OCI-LY7 (cell line): ENCODE results near the gene CRYBA4. TPM values are rescaled to one million over a fixed set of nuclear protein-coding genes. Genes with fewer than 3 reads are reported as not detected.

ENCODE experiments used
- BruUV-seq: library from RNA; stranded (reverse); fragments of 400-500 nt; replicated peaks from 2 replicates; lab custom pipeline; 2021; lab: Mats Ljungman, UMichigan
- CTCF ChIA-PET: fragments of 300-600 bp; sonication (Branson Sonifier 250); formaldehyde crosslinking; loops from one replicate; lab custom pipeline; 2022; ENCODE audit warnings: antibody characterized with exemption; ENCODE audit not compliant: unreplicated experiment; lab: Charles Lee
- POLR2A ChIA-PET: fragments of 300-600 bp; sonication (Branson Sonifier 250); formaldehyde crosslinking; loops from one replicate; lab custom pipeline; 2022; ENCODE audit warnings: antibody characterized with exemption; lab: Charles Lee
- DNase-seq: peaks from one replicate; pipeline ENCODE4 v3.0.0-alpha.2; 2015; ENCODE audit warnings: low spot score
- H2AFZ ChIP-seq: fragments of 200-600 bp; sonication (generic), shearing (Covaris generic); 2 replicates; pipeline ENCODE4 v1.6.1; 2014; ENCODE audit warnings: mild to moderate bottlenecking, antibody characterized with exemption, low read length, moderate library complexity
- H3K27ac ChIP-seq: fragments of 200-600 bp; sonication (generic); 2 replicates; pipeline ENCODE4 v1.5.1; 2014; ENCODE audit warnings: mixed run types, low read depth, mild to moderate bottlenecking, moderate library complexity, low read length, inconsistent platforms; ENCODE audit not compliant: poor library complexity, severe bottlenecking
- H3K36me3 ChIP-seq: fragments of 200-600 bp; sonication (generic); 2 replicates; pipeline ENCODE4 v1.6.1; 2014; ENCODE audit warnings: mild to moderate bottlenecking, antibody characterized with exemption, low read length, moderate library complexity, mixed read lengths; ENCODE audit not compliant: insufficient read depth
- H3K4me1 ChIP-seq: fragments of 200-600 bp; sonication (generic); 2 replicates; pipeline ENCODE4 v1.5.1; 2014; ENCODE audit warnings: mild to moderate bottlenecking, low read length; ENCODE audit not compliant: insufficient read depth, poor library complexity, severe bottlenecking
- H3K4me2 ChIP-seq: fragments of 200-600 bp; sonication (generic); 2 replicates; pipeline ENCODE4 v1.6.1; 2014; ENCODE audit warnings: mild to moderate bottlenecking, low read length
- H3K4me3 ChIP-seq: fragments of 200-600 bp; sonication (generic); 2 replicates; pipeline ENCODE4 v1.5.1; 2014; ENCODE audit warnings: mild to moderate bottlenecking, low read depth, low read length; ENCODE audit not compliant: poor library complexity, severe bottlenecking
- H3K79me2 ChIP-seq: fragments of 200-600 bp; sonication (generic); 2 replicates; pipeline ENCODE4 v1.6.1; 2016; ENCODE audit warnings: low read depth, mild to moderate bottlenecking, low read length, moderate library complexity, mixed read lengths; ENCODE audit not compliant: insufficient read depth
- H3K9me2 ChIP-seq: fragments of 200-600 bp; sonication (generic); 2 replicates; pipeline ENCODE4 v1.6.1; 2016; ENCODE audit warnings: mild to moderate bottlenecking, low read length, mixed read lengths; ENCODE audit not compliant: insufficient read depth
- H3K9me3 ChIP-seq: fragments of 200-600 bp; sonication (generic); 2 replicates; pipeline ENCODE4 v1.6.1; 2014; ENCODE audit warnings: mild to moderate bottlenecking, mixed run types, low read length, mixed read lengths
- H4K20me1 ChIP-seq: fragments of 200-600 bp; sonication (generic); 2 replicates; pipeline ENCODE4 v1.6.1; 2014; ENCODE audit warnings: mild to moderate bottlenecking, antibody characterized with exemption, low read length, moderate library complexity, mixed read lengths; ENCODE audit not compliant: insufficient read depth
- EZH2phosphoT487 ChIP-seq: fragments of 200-600 bp; sonication (generic); IDR thresholded peaks from 2 replicates; pipeline ENCODE4 v1.6.1; 2018; ENCODE audit warnings: low read depth, borderline replicate concordance, mild to moderate bottlenecking, mixed run types, antibody characterized with exemption, low read length, moderate library complexity, mixed read lengths
- intact Hi-C: fragments of 100-400 bp; cut with micrococcal nuclease; formaldehyde crosslinking; loops from one replicate; pipeline ENCODE4 v1.10.0; 2022; ENCODE audit not compliant: unreplicated experiment
- small RNA-seq: library from RNA; depleted of rRNA; stranded (forward); fragments of <200 nt; gene quantifications from one replicate; pipeline ENCODE3, GENCODE V24; 2014
- total RNA-seq, 2 experiments: library from RNA; depleted of rRNA in 1 of 2; stranded (reverse); fragments of >200 nt in 1 of 2; shearing (Covaris generic) in 1 of 2; gene quantifications; 2 replicates each; pipeline ENCODE4 v1.2.3, GENCODE V29; 2014 to 2022
- TF ChIP-seq, protein P1 (sequence below): fragments of 200-600 bp; sonication (generic); conservative IDR thresholded peaks from 2 replicates; pipeline ENCODE4 v1.5.1; 2014; ENCODE audit warnings: mild to moderate bottlenecking, antibody characterized with exemption, low read length, moderate library complexity, mixed read lengths

CRYBA4 gene
- total RNA-seq, 2 experiments from 2014 or later: not detected

DNA sequence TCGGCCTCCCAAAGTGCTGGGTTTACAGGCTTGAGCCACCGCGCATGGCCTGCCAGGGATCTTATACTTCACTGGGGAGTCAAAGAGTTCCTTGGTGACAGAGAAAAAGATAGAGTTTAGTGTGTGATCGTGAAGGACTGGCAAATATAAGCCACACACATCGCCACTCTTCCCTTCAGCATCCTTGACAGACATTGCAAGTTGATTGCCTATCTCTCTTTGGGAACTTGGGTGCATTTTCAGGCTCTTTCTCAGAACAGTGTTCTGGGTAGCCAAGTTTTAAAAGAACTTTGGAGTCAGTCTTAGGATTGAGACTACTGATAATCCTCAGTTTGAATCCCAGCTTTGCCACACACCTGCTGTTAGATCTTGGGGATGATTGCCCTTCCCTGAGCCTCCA is 55.5 kb downstream of the CRYBA4 start:
- Histone ChIP-seq H3K4me1 (peaks cover 36% of the 10 kb centered on the region), H3K9me3 (no peaks in the 10 kb centered on the region), H2AFZ (no peak overlapping the region), H3K79me2 (peaks cover 36% of the 10 kb centered on the region), H3K4me2 (no peak overlapping the region), H3K9me2 (no peaks in the 10 kb centered on the region), H3K27ac (no peak overlapping the region), H4K20me1 (no peaks in the 10 kb centered on the region), H3K4me3 (no peak overlapping the region), H3K36me3 (peaks cover 32% of the 10 kb centered on the region)
- intact Hi-C loops: loop anchor here (10.0 kb wide), 3 partner anchors 312 to 1328 kb away; no protein-coding TSS in a partner anchor
- ChIA-PET CTCF (no interaction called here), POLR2A (no interaction called here)
- no TSS peak for BruUV-seq
- no peak for DNase-seq
- TF ChIP-seq, protein P1, sequence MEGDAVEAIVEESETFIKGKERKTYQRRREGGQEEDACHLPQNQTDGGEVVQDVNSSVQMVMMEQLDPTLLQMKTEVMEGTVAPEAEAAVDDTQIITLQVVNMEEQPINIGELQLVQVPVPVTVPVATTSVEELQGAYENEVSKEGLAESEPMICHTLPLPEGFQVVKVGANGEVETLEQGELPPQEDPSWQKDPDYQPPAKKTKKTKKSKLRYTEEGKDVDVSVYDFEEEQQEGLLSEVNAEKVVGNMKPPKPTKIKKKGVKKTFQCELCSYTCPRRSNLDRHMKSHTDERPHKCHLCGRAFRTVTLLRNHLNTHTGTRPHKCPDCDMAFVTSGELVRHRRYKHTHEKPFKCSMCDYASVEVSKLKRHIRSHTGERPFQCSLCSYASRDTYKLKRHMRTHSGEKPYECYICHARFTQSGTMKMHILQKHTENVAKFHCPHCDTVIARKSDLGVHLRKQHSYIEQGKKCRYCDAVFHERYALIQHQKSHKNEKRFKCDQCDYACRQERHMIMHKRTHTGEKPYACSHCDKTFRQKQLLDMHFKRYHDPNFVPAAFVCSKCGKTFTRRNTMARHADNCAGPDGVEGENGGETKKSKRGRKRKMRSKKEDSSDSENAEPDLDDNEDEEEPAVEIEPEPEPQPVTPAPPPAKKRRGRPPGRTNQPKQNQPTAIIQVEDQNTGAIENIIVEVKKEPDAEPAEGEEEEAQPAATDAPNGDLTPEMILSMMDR: no peak
- TF ChIP-seq EZH2phosphoT487: no peak

DNA sequence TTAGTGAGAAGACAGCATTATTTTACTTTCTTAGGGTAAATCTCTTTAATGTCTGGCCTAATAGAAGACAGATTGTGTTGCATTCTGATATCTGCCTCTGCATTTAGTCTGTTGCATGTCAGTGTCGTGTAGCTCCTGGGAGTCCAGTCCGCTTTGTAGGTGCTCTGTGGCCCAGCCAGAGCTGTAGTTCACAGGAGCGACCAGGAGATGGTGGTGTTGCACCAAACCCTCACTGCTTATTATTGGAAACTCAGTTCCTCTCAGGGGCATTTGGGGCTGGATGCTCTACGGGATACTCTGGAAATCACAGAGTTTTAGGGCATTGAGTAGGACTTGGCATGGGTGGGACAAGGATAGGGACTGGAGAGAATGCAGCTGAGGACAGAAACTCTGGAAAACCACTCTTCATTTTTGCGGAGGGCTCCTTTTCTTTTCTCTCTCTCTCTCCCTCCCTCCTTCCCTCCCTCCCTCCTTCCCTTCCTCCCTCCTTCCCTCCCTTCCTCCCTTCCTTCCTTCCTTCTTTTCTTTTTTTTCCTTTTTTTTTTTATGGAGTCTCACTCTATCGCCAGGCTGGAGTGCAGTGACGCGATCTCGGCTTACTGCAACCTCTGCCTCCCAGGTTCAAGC is 57.4 kb downstream of the CRYBA4 start:
- CTCF ChIA-PET: no interaction called here
- Histone ChIP-seq H3K9me3 (no peaks in the 10 kb centered on the region), H3K4me2 (no peak overlapping the region), H3K4me3 (no peak overlapping the region), H2AFZ (no peak overlapping the region), H3K36me3 (peaks cover 34% of the 10 kb centered on the region), H3K27ac (no peak overlapping the region), H3K4me1 (peaks cover 29% of the 10 kb centered on the region), H3K9me2 (no peaks in the 10 kb centered on the region), H3K79me2 (peaks cover 27% of the 10 kb centered on the region), H4K20me1 (no peaks in the 10 kb centered on the region)
- POLR2A ChIA-PET: interaction anchor here (0.7 to 0.8 kb wide), 2 partner anchors 24 to 122 kb away, joined by 3 read pairs; no protein-coding TSS in a partner anchor
- peak; percentile 77 for DNase-seq
- BruUV-seq: no TSS peak
- intact Hi-C loops: loop anchor here (10.0 kb wide), 3 partner anchors 314 to 1326 kb away; no protein-coding TSS in a partner anchor
- TF ChIP-seq EZH2phosphoT487: no peak
- TF ChIP-seq, protein P1: peak; percentile 97

Small RNA genes lying within 50 kb of the gene (small RNA-seq; reads per million reads assigned to genes)
- gene RF01874: not detected

Other genes starting within 250 kb of the CRYBA4 start
- 5.8 and 6.5 TPM in 2 replicates for gene ASPHD2, start 192.7 kb upstream of the CRYBA4 start, total RNA-seq (2014; rRNA removed; shearing (Covaris generic))
- gene ASPHD2, start 192.7 kb upstream of the CRYBA4 start, total RNA-seq (2022): 5.5 and 6.1 TPM in 2 replicates
- 64.8 and 77.4 TPM in 2 replicates for gene HPS4, start 138.2 kb upstream of the CRYBA4 start, total RNA-seq (2014; rRNA removed; shearing (Covaris generic))
- 89.6 and 107 TPM in 2 replicates for gene HPS4, start 138.2 kb upstream of the CRYBA4 start, total RNA-seq (2022)
- 20.7 and 23.1 TPM in 2 replicates for gene SRRD, start 138.1 kb upstream of the CRYBA4 start, total RNA-seq (2014; rRNA removed; shearing (Covaris generic))
- 33.0 and 36.6 TPM in 2 replicates for gene SRRD, start 138.1 kb upstream of the CRYBA4 start, total RNA-seq (2022)
- gene TFIP11, start 109.5 kb upstream of the CRYBA4 start, total RNA-seq (2014; rRNA removed; shearing (Covaris generic)): 39.6 and 45.2 TPM in 2 replicates
- gene TFIP11, start 109.5 kb upstream of the CRYBA4 start, total RNA-seq (2022): 52.3 and 54.5 TPM in 2 replicates
- gene TPST2, start 31.8 kb upstream of the CRYBA4 start, total RNA-seq (2014; rRNA removed; shearing (Covaris generic)): 19.1 and 19.9 TPM in 2 replicates
- gene TPST2, start 31.8 kb upstream of the CRYBA4 start, total RNA-seq (2022): 12.5 and 14.4 TPM in 2 replicates
- 0.21 and 0.35 TPM in 2 replicates for gene CRYBB1, start 3.9 kb upstream of the CRYBA4 start, total RNA-seq (2014; rRNA removed; shearing (Covaris generic))
- gene CRYBB1, start 3.9 kb upstream of the CRYBA4 start, total RNA-seq (2022): 0.61 TPM in 1 of 2 replicates, not detected in the other
- gene MIAT, start 35.6 kb downstream of the CRYBA4 start, total RNA-seq (2014; rRNA removed; shearing (Covaris generic)): 8.7 and 11.8 TPM in 2 replicates
- gene MIAT, start 35.6 kb downstream of the CRYBA4 start, total RNA-seq (2022): 4.1 and 5.2 TPM in 2 replicates